Stimulated activated CD4-positive, alpha-beta T cell treated with anti-CD3 and anti-CD28 coated beads, Interleukin-15, amount 100 ng/mL, for 1 hour (primary cell): ENCODE measurements around the gene GDI2.

ENCODE experiments used
- DNase-seq, 2 donors: peaks; one replicate each; pipeline ENCODE4 v3.0.0-alpha.2; 2020; ENCODE audit warnings: low read depth in 1 of 2, low spot score in 1 of 2

Gene GDI2

DNA sequence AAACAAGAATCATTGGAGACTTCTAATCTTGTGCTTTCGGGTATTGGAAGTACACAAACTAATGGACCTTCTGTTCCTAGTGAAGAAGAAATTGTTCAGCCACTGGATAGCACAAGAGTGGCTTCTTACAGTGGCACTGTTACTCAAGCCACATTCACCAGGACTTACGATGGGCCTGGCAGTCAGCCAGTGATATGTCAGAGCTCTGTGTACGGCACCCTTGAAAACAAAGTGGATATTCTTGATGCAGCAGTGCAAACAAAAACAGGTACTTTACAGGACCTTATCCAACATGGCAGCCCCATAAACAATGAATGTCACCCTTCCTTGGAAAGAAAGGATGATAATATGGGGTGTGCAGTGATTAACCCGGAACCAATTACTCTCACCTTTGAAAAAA is 67.0 kb downstream of the GDI2 start:
- DNase-seq: no peak

DNA sequence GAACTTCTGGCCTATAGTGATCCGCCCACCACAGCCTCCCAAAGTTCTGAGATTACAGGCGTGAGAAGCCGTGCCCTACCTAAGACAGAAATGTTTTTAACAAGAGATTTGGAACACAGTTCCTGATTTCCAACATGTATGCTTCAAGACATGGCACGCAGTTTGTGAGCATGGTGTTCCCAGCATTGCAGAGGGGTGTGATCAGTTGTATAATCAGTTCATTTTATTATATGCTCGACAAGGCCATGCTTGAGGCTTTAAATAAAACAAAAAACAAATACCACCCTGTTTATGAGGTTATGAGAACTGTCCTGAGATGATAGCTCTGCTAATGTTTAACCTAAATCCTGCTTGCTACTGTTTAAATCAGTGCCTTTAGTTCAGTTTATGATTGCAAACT is 68.4 kb downstream of the GDI2 start:
- DNase-seq: no peak

DNA sequence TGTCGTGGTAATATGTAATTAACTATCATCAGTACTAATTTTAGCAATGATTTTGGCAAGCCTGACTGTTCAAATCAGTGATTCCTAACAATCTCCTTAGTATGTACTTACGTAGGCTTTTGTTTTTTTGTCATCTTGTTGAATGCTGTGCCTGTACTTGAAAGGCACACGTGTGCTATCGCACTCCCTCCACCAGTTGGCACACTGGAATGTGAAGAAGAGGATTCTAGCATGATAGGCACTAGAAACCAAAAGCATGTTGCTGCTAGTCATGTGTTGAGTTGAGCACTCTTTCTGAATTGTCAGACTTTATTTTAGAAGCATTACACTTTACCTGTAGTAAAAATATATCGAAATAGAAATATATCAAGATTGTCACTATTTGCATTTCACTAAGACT is 69.5 kb downstream of the GDI2 start:
- no peak for DNase-seq

DNA sequence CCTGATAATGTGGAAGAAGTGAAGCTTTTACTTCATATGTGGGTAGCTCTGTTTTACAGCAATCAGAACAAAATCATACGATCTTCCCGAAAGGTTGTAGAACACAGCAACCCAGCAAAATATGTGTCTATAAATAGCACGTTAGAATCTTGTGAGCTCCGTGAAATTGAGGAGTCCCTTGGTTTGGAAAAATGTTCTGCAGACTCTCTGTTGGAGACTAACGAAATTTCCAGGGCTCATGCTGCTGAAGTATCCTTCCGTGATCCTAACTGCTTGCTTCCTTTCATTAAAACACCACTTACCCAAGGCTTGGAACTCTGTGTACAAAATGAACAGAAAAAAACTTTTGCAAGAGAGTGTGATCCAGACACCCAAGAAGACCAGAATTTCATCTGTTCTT is 71.1 kb downstream of the GDI2 start:
- no peak for DNase-seq

DNA sequence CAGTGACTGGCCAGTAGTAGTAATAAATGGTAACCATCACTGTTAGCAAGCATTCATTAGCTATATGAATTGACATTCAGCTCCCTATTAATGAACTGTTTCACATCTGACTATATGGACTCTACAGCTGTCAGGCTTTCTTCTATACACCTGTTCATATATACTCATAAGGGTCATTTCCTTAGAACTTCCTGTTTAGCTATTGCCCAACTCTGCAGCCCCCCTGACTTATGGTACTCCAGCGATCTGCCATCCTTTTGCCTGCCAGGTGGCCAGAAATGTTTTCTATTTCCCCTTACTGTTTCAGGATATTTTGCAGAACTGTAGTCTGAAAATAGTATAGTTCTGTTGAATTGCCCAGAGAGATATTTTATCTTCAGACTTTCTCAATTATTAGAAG is 72.0 kb downstream of the GDI2 start:
- DNase-seq: no peak

DNA sequence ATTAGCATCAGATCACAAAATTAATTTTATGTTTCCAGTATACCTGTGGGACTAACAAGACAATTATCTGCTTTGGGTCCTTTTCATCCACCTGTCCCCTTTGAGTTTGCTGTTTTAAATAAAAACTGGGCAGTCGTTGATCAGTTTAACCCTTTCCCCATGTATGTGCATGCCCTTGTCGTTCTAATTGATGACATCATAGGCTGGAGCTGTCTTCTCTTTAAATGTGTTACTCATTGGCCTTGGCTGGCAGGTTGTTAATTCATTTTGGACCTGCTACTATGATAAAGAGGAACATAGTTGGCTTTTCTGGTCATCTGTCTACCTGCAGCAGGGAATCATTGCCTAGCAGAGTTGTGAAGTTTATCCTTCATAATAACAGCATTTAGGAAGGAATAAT is 74.8 kb downstream of the GDI2 start:
- DNase-seq: no peak

DNA sequence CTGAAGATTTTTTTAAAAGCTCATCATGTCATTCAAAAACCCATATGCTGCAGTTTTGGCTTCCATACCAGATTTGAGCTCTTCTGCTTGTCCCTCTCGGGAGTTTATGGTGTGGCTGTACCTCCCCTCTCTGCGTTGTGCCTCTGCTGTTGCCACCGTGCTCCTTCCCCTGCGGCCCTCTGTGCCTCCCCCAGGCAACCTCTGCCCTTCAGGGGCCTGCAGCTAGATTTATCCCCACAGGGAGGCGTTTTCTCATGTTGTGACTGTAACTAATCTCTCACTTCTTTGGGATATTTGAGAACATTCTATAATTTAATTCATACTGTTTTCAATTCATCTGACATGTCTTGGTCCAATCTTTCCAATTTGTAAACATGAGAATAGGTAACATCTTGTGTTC is 75.9 kb downstream of the GDI2 start:
- DNase-seq: no peak

DNA sequence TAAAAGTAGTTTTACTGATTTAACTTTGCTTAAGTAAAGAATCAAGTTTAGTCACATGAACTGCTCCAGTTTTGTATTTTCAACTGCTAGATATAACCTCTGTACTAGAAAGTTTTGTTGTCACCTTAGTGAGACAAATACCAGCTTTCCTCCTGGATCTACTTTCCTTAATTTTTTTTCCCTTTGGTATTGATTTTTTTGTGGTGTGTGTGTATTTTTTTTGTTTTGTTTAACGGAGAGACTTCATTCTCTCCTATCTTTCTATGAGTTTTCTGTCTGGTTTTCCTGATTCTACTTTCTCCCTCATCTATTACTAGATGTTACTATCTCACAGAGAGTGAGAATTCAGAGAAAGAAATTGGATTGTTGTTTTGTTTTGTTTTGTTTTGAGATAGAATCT is 76.6 kb downstream of the GDI2 start:
- DNase-seq: no peak

DNA sequence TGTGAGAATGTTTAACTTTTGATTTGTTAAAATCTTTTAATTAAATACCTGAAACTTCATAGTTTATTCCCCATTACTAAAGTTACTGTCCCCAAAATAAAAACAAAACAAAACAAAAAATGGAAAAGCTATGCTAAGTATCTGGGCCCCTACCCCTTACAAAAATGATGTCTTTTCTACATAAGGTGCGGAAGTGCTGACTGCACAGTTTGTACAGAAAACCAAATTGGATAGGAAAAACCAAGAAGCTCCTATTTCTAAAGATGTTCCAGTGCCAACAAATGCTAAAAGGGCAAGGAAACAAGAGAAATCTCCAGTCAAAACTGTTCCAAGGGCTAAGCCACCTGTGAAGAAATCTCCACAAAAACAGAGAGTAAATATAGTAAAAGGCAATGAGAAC is 78.1 kb downstream of the GDI2 start:
- DNase-seq: no peak

DNA sequence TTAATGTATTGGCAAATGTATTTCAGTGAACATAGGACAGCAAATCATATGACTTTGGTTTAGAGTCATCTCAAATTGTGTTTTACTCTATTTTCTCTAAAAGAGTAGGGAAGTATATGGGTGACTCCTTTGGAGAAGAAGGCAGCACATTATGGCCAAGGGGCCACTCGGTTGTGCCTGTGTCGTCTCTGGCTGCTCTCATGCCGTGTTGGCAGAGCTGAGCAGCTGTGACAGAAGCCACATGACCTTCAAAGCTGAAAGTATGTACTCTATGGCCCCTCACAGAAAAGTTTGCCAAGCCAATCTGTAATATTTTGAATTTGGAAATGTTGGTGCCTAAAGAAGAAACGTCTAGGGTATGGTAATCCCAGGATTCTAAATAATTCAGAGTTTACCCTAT is 81.1 kb downstream of the GDI2 start:
- DNase-seq: no peak

DNA sequence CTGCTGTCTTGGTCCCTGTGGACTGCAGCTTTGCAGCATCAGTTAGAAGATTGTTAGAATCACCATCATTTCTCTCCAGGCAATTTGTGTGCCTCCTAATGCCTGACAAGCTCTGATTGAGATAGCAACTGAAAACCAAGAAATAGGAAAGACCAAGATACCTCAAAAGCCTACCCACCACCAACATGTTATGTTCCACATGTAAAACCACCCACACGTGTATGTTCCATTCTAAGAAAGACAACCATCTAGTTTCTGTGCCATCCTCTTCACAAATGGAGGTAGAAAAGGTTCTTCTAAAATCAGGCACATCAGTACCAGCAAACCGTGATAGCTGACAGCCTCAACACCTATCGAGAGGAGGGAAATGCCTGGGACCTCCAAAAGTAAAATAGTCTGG is 81.7 kb downstream of the GDI2 start:
- no peak for DNase-seq

DNA sequence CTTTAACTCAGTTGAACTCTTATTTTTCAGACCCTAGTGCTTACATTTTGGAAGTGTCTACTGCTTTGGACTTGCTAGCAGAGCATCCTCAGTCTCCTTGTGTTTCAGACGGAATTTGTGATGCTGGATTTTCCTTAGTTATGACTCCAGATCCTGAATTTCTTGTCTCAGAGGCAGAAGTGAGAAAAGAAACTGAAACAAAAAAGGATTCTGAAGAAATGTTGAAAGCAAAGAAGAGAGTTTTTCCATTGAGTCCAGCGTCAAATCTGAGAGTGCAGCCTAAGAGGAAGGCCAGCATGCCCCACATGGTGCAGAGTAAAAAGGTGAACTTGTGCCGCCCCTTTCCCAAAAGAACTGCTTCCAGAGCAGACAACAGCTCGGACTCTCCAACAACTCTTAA is 82.5 kb downstream of the GDI2 start:
- DNase-seq: no peak

DNA sequence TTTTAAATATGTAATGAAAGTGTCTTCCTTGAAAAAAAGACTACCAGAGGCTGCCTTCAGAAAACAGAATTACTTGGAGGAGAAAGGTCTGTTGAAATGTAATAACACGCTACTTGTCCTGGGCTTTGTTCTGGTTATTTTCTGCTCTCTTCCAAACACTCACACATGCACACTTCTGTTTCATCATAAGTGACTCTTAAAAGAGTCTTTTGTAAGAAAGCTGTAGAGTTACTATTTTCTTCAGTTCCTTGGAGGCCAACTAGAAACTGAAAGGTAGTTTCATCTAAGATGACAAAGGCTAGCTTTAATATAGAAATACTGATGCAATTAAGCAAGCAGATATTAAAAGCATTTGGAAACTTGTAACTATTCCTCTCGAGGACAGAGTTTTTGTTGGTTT is 89.5 kb downstream of the GDI2 start:
- DNase-seq: no peak

DNA sequence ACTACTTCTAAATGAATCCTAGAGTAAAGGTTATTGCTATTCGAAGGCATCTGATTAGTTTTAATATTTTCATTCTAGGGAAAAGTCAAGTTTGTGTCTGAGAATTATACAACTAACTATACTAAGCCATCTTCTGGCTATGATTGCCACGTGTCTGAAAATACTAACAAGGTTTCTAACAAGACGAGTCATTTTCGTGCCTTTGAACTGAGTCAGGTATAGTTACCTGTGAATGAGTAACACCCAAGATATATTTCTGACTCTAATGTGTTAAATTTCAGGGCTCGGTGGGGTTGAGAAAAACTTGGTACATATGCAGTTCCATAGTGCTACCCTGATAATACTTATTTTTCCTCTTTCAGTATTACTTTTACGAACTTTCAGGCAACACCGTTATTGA is 93.1 kb downstream of the GDI2 start:
- no peak for DNase-seq

DNA sequence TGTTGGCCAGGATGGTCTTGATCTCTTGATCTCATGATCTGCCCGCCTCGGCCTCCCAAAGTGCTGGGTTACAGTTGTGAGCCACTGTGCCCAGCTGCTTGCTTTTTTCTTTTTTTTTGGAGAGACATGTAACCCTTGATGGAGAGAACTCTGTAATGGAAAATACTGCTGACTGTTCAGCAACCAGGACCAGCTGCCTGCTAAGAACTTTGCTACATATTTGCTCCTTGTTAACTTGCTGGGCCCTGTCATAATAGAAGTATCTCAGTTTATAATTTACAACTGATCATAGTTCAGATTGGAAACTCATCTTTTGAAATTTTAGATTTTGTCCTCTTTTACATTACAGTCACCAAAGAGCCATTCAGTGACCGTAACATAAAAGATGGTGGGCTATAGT is 93.7 kb downstream of the GDI2 start:
- DNase-seq: no peak
